GM12878 (cell line): Measurements from ENCODE around the gene KISS1R. TPM values are rescaled to one million over a fixed set of nuclear protein-coding genes. Genes with fewer than 3 reads are reported as not detected.

Experiments used
- BACH1 ChIP-seq: fragments of 450-650 bp; IDR thresholded peaks from 2 replicates; pipeline ENCODE4 v1.6.1; 2017; ENCODE audit warnings: mild to moderate bottlenecking, borderline replicate concordance
- BCL11A ChIP-seq: IDR thresholded peaks from 2 replicates; pipeline ENCODE4 v1.6.1; 2011; ENCODE audit warnings: low read depth, low read length
- CBX3 ChIP-seq: fragments of 200-600 bp; sonication (generic); IDR thresholded peaks from 2 replicates; pipeline ENCODE4 v1.6.1; 2016; ENCODE audit warnings: low read depth, borderline replicate concordance
- E4F1 ChIP-seq: fragments of 450-650 bp; IDR thresholded peaks from 2 replicates; pipeline ENCODE4 v1.6.1; 2018; ENCODE audit warnings: borderline replicate concordance, mild to moderate bottlenecking; ENCODE audit not compliant: partially characterized antibody
- EZH2 ChIP-seq: IDR thresholded peaks from 2 replicates; pipeline ENCODE4 v1.6.1; 2012; ENCODE audit warnings: low read depth, mild to moderate bottlenecking, control low read depth, inconsistent platforms, low read length, borderline replicate concordance; ENCODE audit not compliant: control insufficient read depth
- GATAD2B ChIP-seq: fragments of 450-650 bp; conservative IDR thresholded peaks from 2 replicates; pipeline ENCODE4 v1.6.1; 2017; ENCODE audit warnings: low read depth, mild to moderate bottlenecking, moderate library complexity
- JUND ChIP-seq: IDR thresholded peaks from 2 replicates; pipeline ENCODE4 v1.6.1; 2012; ENCODE audit warnings: low read depth, mild to moderate bottlenecking, low read length, improper control_type of control experiment, moderate library complexity
- MEF2B ChIP-seq: fragments of 450-650 bp; IDR thresholded peaks from 2 replicates; pipeline ENCODE4 v1.6.1; 2018; ENCODE audit warnings: mild to moderate bottlenecking, moderate library complexity; ENCODE audit not compliant: partially characterized antibody, poor library complexity, severe bottlenecking
- NFIC ChIP-seq: IDR thresholded peaks from 2 replicates; pipeline ENCODE4 v1.6.1; 2012; ENCODE audit warnings: low read depth, mild to moderate bottlenecking, inconsistent platforms, low read length, moderate library complexity
- NFYB ChIP-seq: IDR thresholded peaks from 2 replicates; pipeline ENCODE4 v1.6.1; 2011; ENCODE audit warnings: low read depth, mild to moderate bottlenecking, low read length, improper control_type of control experiment, moderate library complexity; ENCODE audit not compliant: insufficient read depth
- NR2C1 ChIP-seq: fragments of 450-650 bp; IDR thresholded peaks from 2 replicates; pipeline ENCODE4 v1.6.1; 2017; ENCODE audit warnings: antibody characterized with exemption, mild to moderate bottlenecking, moderate library complexity
- POLR2AphosphoS5 ChIP-seq: IDR thresholded peaks from 2 replicates; pipeline ENCODE4 v1.6.1; 2011; ENCODE audit warnings: mild to moderate bottlenecking, low read length, inconsistent platforms
- RELB ChIP-seq: fragments of 450-650 bp; IDR thresholded peaks from 2 replicates; pipeline ENCODE4 v1.6.1; 2017; ENCODE audit warnings: low read depth, mild to moderate bottlenecking, moderate library complexity
- SMAD5 ChIP-seq: IDR thresholded peaks from 2 replicates; pipeline ENCODE4 v1.6.1; 2016; ENCODE audit warnings: antibody characterized with exemption, low read depth
- SPI1 ChIP-seq: IDR thresholded peaks from 2 replicates; pipeline ENCODE4 v1.6.1; 2011; ENCODE audit warnings: low read depth, mild to moderate bottlenecking, low read length, moderate library complexity, borderline replicate concordance; ENCODE audit not compliant: insufficient read depth
- ZBED1 ChIP-seq: IDR thresholded peaks from 2 replicates; pipeline ENCODE4 v1.6.1; 2016; ENCODE audit warnings: borderline replicate concordance
- ZNF24 ChIP-seq: fragments of 450-650 bp; IDR thresholded peaks from 2 replicates; pipeline ENCODE4 v1.6.1; 2017; ENCODE audit warnings: antibody characterized with exemption, mild to moderate bottlenecking
- polyA plus RNA-seq, 11 experiments: library from polyadenylated mRNA; depleted of rRNA in 4 of 11; unstranded in 6 of 11; stranded (reverse) in 5 of 11; fragments of >200 nt; fragmentation: Nextera tagmentation in 4 of 11; fragmentation: Illumina TruSeq in 1 of 11; extraction: Ambion mirVana in 4 of 11; extraction: Trizol in 1 of 11; gene quantifications; 1 replicate in 1 of 11; 2 replicates in 10 of 11; pipeline versions ENCODE4 v1.2.1 to v1.2.3, GENCODE V29; 2011 to 2016; ENCODE audit warnings: inconsistent platforms in 2 of 11, missing spikeins in 2 of 11, low read depth in 1 of 11
- total RNA-seq, 4 experiments: library from RNA; depleted of rRNA in 3 of 4; stranded (reverse); fragments of >200 nt in 3 of 4; fragmentation: Illumina TruSeq in 1 of 4; extraction: Trizol in 1 of 4; gene quantifications; 2 replicates each; pipeline versions ENCODE4 v1.2.1 to v1.2.3, GENCODE V29; 2013 to 2021
- TF ChIP-seq, protein P1 (sequence below): IDR thresholded peaks from 2 replicates; pipeline ENCODE4 v1.6.1; 2011; ENCODE audit warnings: borderline replicate concordance, low read depth, mild to moderate bottlenecking, moderate library complexity, mixed read lengths, low read length; ENCODE audit not compliant: insufficient read depth; ENCODE audit errors: extremely low read length
- TF ChIP-seq, protein P2 (sequence below): fragments of 150-350 bp; IDR thresholded peaks from 2 replicates; pipeline ENCODE4 v1.6.1; 2016; ENCODE audit warnings: low read depth, low read length

The KISS1R gene
- total and polyA plus RNA-seq, 10 of the 15 experiments (the other 5 are each of a cell fraction or from before 2014, with no cell fraction given), result 0.13 to 2.7 (median 1.4) TPM; not detected in 3

DNA sequence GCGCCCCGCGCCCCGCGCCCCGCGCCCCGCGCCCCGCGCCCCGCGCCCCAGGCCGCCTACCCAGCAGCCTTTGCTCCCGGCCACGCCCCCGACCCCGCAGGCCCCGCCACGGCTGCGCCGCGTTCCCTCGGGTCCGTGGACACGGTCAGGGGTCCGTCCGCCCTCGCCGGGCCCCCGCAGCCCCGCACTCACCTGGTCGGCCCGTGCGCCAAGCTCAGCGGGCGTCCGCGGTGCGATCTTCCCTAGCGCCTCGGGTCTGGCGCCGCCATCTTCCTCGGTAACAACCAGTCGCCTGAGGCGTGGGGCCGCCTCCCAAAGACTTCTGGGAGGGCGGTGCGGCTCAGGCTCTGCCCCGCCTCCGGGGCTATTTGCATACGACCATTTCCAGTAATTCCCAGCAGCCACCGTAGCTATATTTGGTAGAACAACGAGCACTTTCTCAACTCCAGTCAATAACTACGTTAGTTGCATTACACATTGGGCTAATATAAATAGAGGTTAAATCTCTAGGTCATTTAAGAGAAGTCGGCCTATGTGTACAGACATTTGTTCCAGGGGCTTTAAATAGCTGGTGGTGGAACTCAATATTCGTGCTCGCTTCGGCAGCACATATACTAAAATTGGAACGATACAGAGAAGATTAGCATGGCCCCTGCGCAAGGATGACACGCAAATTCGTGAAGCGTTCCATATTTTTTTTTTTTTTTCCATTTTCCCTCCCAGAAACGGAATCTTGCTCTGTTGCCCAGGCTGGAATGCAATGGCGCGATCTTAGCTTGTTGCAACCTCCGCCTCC lies 24.0 kb upstream of the KISS1R start, which contains the start of the genes MED16 and RNU6-9 (continued):
- TF ChIP-seq, protein P1, sequence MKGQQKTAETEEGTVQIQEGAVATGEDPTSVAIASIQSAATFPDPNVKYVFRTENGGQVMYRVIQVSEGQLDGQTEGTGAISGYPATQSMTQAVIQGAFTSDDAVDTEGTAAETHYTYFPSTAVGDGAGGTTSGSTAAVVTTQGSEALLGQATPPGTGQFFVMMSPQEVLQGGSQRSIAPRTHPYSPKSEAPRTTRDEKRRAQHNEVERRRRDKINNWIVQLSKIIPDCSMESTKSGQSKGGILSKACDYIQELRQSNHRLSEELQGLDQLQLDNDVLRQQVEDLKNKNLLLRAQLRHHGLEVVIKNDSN, result no peak
- no peak for TF ChIP-seq NFIC
- no peak for TF ChIP-seq NFYB
- no peak for TF ChIP-seq BCL11A
- TF ChIP-seq NR2C1, result no peak
- TF ChIP-seq POLR2AphosphoS5, result peak; percentile 65
- no peak for TF ChIP-seq SPI1
- peak; percentile 76 for TF ChIP-seq BACH1
- peak; percentile 52; the same call in 1 of the 2 replicates for TF ChIP-seq SMAD5
- no peak for TF ChIP-seq CBX3
- peak; percentile 62 for TF ChIP-seq MEF2B
- peak; percentile 98 for TF ChIP-seq ZNF24
- TF ChIP-seq GATAD2B, result peak; percentile 44; the same call in 1 of the 2 replicates
- no peak; the same call in 1 of the 2 replicates for TF ChIP-seq RELB
- TF ChIP-seq, protein P2, sequence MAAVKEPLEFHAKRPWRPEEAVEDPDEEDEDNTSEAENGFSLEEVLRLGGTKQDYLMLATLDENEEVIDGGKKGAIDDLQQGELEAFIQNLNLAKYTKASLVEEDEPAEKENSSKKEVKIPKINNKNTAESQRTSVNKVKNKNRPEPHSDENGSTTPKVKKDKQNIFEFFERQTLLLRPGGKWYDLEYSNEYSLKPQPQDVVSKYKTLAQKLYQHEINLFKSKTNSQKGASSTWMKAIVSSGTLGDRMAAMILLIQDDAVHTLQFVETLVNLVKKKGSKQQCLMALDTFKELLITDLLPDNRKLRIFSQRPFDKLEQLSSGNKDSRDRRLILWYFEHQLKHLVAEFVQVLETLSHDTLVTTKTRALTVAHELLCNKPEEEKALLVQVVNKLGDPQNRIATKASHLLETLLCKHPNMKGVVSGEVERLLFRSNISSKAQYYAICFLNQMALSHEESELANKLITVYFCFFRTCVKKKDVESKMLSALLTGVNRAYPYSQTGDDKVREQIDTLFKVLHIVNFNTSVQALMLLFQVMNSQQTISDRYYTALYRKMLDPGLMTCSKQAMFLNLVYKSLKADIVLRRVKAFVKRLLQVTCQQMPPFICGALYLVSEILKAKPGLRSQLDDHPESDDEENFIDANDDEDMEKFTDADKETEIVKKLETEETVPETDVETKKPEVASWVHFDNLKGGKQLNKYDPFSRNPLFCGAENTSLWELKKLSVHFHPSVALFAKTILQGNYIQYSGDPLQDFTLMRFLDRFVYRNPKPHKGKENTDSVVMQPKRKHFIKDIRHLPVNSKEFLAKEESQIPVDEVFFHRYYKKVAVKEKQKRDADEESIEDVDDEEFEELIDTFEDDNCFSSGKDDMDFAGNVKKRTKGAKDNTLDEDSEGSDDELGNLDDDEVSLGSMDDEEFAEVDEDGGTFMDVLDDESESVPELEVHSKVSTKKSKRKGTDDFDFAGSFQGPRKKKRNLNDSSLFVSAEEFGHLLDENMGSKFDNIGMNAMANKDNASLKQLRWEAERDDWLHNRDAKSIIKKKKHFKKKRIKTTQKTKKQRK, result no peak
- no peak for TF ChIP-seq ZBED1
- no peak for TF ChIP-seq JUND
- TF ChIP-seq E4F1, result no peak
- TF ChIP-seq EZH2, result no peak
